GM18508 (cell line): ENCODE measurements around the gene CACNA1B.
"Not testable (repeated sequence)": the region's sequence is repeated elsewhere in the genome, so short reads cannot be mapped to it uniquely, and the experiment has no call there.

Experiments
- ATAC-seq: cut with Tn5 transposase; IDR thresholded peaks from one replicate; pipeline ENCODE4 v1.9.1; 2021; ENCODE audit warnings: moderate number of reproducible peaks; ENCODE audit not compliant: insufficient read depth, unreplicated experiment

The CACNA1B gene

GRCh38 chr9:138009016-138009802 lies 131.6 kb downstream of the CACNA1B start:
- ATAC-seq: no peak

DNA sequence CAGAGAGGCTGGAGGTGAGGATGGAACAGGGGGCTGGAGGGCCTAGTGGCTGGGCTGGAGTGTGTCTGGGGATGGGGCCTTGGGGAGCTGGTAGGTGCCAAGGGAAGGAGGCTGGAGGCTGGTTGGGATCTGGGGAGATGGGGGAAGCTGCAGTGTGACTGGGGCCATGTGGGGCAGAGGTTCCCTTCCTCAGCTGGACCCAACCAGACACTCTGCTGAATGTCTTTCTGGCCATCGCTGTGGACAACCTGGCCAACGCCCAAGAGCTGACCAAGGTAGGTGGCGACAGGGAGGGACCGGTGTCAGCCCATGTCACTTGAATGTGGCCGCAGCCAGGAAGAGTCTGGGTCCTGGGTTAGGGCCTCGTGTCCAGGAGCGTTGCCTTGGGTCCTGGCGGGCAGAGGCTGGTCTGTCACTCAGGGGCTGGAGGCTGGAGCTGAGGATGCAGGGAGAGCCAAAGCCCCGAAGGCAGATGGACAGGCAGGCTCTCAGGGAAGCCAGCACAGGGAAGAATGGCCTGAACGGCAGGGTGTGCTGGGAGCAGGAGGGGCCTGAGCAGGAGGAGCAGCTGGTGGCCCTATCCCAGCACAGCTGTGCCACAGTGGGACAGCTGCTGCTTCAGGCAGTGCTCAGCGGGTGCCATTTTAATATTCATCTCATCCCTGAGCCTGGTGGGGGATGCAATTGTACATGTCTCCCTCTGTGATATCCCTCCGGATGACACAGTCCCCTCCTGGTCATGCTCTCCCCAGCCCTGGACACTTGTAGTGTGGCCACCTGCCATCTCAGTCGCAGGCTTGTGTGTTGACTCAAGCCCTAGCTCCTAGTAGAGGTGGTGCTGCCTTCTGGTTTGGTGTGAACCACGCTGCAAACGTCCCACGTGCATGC lies 132.5 kb downstream of the CACNA1B start:
- no peak for ATAC-seq

DNA sequence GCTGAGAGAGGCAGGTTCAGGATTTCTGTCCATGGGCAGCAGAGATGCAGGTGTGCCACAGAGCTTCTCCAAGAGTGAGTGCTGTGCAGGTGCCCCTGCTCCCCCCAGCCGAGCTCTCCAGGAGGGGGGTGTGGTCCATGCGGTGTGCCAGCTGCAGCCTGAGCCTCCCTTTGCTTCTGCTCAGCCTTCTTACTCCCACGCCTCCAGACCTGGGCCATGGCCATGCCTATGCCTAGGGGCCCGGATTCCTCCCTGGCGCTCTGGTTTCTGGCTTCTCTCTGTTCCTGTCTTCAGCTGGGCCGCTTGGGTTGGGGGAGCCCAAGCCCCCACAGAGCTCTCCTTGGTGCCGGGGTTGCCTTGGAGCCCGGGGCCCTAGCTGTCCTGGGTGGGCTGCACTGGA lies 133.3 kb downstream of the CACNA1B start:
- no peak for ATAC-seq

GRCh38 chr9:138011951-138012500 lies 134.4 kb downstream of the CACNA1B start:
- ATAC-seq: no peak

DNA sequence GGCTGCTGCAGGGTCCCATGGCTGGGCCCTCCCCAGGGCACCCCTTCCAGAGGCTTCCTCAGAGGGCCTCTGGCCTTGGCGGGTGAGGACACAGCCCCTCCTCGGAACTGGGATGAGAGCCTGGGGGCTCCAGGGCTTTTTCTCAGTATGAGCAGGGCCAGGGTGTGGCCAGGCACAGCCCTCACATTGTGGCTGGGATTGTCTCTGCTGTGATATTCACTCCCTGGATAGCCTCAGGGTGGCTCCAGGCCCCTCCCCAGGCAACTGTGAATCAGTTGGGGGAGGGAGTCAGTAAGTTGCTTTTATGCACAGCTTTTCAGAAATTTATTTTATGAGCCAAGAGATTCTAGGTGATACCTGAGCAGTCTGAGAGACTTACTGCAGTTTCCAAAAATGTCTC lies 135.7 kb downstream of the CACNA1B start:
- no peak for ATAC-seq

GRCh38 chr9:138013836-138014562 lies 136.4 kb downstream of the CACNA1B start:
- no peak for ATAC-seq

- ATAC-seq: no peak
Measured at GRCh38 chr9:138014563-138014945, 137.0 kb downstream of the CACNA1B start.

GRCh38 chr9:138015021-138015829 lies 137.6 kb downstream of the CACNA1B start:
- ATAC-seq: no peak

- ATAC-seq: no peak
Measured at GRCh38 chr9:138016406-138017187, 139.0 kb downstream of the CACNA1B start.

- ATAC-seq: no peak
Measured at GRCh38 chr9:138017200-138017599, 139.6 kb downstream of the CACNA1B start.

DNA sequence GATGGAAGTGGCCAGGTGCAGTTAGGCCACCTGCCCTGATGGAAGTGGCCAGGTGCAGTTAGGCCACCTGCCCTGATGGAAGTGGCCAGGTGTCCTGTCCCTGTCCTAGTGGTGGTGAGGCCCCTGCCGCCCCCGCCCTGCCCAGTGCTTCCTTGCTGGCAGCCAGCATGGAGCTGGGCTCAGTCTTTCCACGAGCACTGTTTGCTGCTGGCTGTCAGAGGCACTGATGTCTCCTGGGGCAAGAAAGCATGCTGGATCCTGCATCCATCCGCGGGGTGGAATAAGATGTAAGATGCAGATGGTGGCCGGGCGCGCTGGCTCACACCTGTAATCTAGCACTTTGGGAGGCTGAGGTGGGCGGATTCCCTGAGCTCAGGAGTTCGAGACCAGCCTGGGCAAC lies 141.9 kb downstream of the CACNA1B start:
- ATAC-seq: not testable (repeated sequence)

DNA sequence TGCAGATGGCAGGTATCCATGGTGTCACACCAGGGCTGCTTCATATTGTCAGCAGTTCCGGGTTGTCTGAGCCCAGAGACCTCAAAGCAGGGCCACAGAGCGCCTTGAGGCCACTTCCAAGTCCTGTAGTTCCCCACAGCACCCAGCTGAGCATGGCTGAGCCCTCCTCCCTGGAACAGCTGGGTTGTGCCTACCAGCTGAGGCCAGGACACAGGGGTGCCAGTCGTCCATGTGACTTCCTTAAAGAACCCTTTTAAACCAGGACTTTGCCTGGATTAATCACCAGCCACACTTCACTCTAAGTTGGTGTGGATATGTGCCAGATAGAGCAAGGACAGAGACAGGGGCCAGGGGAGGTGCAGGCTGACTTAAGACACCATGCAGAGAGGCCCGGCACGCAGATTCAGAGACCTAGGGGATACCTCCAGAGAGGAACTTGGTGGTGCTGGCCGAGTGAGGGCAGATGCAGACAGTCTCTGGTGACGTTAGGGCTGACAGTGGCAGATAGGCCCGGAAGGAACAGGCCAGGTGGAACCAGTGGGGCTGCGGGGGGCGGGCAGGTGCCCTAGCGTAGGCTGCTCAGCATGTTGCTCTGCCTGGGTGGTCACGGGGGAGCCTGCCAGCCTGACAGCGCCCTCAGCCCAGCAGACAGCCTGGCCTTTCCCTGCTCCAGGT lies 142.7 kb downstream of the CACNA1B start:
- no peak for ATAC-seq

DNA sequence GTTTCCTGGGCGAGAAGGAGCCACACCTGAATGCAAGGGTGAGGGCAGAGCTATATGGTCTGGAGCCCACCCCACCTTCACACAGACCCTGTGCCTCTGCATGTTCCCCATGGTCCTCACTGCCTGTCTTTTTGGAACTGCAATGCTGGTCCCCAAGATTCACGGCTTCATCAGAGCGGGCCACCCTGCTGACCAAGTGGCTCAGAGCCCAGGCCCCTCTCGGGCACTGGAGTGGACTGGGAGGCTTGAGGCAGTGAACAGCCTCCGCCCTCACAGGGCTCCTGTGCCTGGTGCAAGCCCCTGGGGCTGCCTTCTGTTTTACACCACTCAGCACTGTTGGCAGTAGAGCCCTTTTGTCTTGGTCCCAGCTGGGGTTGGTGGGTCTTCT lies 143.2 kb downstream of the CACNA1B start:
- no peak for ATAC-seq

- no peak for ATAC-seq
Measured at GRCh38 chr9:138021251-138022056, 143.9 kb downstream of the CACNA1B start.

GRCh38 chr9:138022121-138022741 lies 144.6 kb downstream of the CACNA1B start:
- no peak for ATAC-seq

DNA sequence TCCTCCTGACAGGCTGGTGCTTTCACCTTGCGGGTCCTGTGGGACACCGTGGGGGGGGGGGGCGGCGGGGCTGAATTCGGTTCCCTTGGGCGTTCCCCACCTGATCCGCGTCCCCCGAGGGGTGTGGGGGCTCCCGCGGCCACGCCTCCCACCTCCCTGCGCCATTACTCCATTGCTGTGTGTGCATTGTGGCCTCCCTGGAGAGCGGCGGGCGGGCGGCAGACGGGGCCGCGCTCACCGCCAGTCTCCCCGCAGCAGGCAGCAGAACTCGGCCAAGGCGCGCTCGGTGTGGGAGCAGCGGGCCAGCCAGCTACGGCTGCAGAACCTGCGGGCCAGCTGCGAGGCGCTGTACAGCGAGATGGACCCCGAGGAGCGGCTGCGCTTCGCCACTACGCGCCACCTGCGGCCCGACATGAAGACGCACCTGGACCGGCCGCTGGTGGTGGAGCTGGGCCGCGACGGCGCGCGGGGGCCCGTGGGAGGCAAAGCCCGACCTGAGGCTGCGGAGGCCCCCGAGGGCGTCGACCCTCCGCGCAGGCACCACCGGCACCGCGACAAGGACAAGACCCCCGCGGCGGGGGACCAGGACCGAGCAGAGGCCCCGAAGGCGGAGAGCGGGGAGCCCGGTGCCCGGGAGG lies 145.3 kb downstream of the CACNA1B start:
- ATAC-seq: no peak
